HepG2 (cell line): ENCODE measurements around the gene SNX15. TPM values are rescaled to one million over a fixed set of nuclear protein-coding genes. Genes with fewer than 3 reads are reported as not detected.

Experiments
- AGO2 ChIP-seq: fragments of 200-400 bp; formaldehyde crosslinking; optimal IDR thresholded peaks from 2 replicates; pipeline ENCODE3; 2017; ENCODE audit warnings: mild to moderate bottlenecking, low read depth, low read length, moderate library complexity
- ARNTL ChIP-seq: sonication (generic); formaldehyde crosslinking; IDR thresholded peaks from 2 replicates; pipeline ENCODE4 v1.4.0; 2020; ENCODE audit warnings: mild to moderate bottlenecking, missing genetic modification reagents
- HOXA7 ChIP-seq: sonication (generic); formaldehyde crosslinking; IDR thresholded peaks from 2 replicates; pipeline ENCODE4 v1.8.1; 2022; ENCODE audit warnings: mild to moderate bottlenecking, missing genetic modification reagents, moderate library complexity
- KMT2B ChIP-seq: IDR thresholded peaks from 2 replicates; pipeline ENCODE4 v1.6.1; 2016; ENCODE audit warnings: missing genetic modification reagents, missing compliant biosample characterization
- NONO ChIP-seq, 2 experiments: fragments of 450-650 bp in 1 of 2; sonication (generic) in 1 of 2; formaldehyde crosslinking in 1 of 2; IDR thresholded peaks in 1 of 2; conservative IDR thresholded peaks in 1 of 2; 2 replicates each; pipeline versions ENCODE4 v1.6.1 to v1.8.0; 2017 to 2022; ENCODE audit warnings: mild to moderate bottlenecking in 1 of 2, missing genetic modification reagents in 1 of 2, moderate library complexity in 1 of 2
- REPIN1 ChIP-seq: sonication (generic); formaldehyde crosslinking; IDR thresholded peaks from 2 replicates; pipeline ENCODE4 v1.8.0; 2022; ENCODE audit warnings: missing genetic modification reagents, low read depth, mild to moderate bottlenecking, borderline replicate concordance
- RNF2 ChIP-seq: fragments of 450-650 bp; conservative IDR thresholded peaks from 2 replicates; pipeline ENCODE4 v1.6.1; 2016; ENCODE audit warnings: low read depth
- STAT6 ChIP-seq: sonication (generic); formaldehyde crosslinking; IDR thresholded peaks from 2 replicates; pipeline ENCODE4 v1.4.0; 2020; ENCODE audit warnings: missing genetic modification reagents, mild to moderate bottlenecking, borderline replicate concordance
- WIZ ChIP-seq: sonication (generic); formaldehyde crosslinking; IDR thresholded peaks from 2 replicates; pipeline ENCODE4 v1.5.1; 2020; ENCODE audit warnings: mild to moderate bottlenecking, missing genetic modification reagents
- ZBTB3 ChIP-seq: sonication (generic); formaldehyde crosslinking; IDR thresholded peaks from 2 replicates; pipeline ENCODE4 v1.4.0; 2020; ENCODE audit warnings: low read depth, mild to moderate bottlenecking, moderate library complexity, missing genetic modification reagents, borderline replicate concordance
- ZFP36L2 ChIP-seq: sonication (generic); formaldehyde crosslinking; IDR thresholded peaks from 2 replicates; pipeline ENCODE4 v1.4.0; 2020; ENCODE audit warnings: missing genetic modification reagents
- ZHX1 ChIP-seq: sonication (generic); formaldehyde crosslinking; IDR thresholded peaks from 2 replicates; pipeline ENCODE4 v1.8.1; 2022; ENCODE audit warnings: low read depth, mild to moderate bottlenecking, missing genetic modification reagents
- ZNF264 ChIP-seq: sonication (generic); formaldehyde crosslinking; IDR thresholded peaks from 2 replicates; pipeline ENCODE4 v1.4.0; 2020; ENCODE audit warnings: missing genetic modification reagents
- ZNF441 ChIP-seq: sonication (generic); formaldehyde crosslinking; IDR thresholded peaks from 2 replicates; pipeline ENCODE4 v1.7.0; 2021; ENCODE audit warnings: missing genetic modification reagents, borderline replicate concordance
- ZNF646 ChIP-seq: sonication (generic); formaldehyde crosslinking; IDR thresholded peaks from 2 replicates; pipeline ENCODE4 v1.9.0; 2021; ENCODE audit warnings: mild to moderate bottlenecking, missing genetic modification reagents
- polyA plus RNA-seq, 8 experiments: library from polyadenylated mRNA; depleted of rRNA in 3 of 8; stranded (reverse) in 7 of 8; unstranded in 1 of 8; fragments of >200 nt; fragmentation: Illumina TruSeq in 4 of 8; extraction: Trizol in 4 of 8; gene quantifications; 2 replicates each; pipeline versions ENCODE4 v1.2.1 to v1.2.3, GENCODE V29; 2011 to 2016; ENCODE audit warnings: low read depth in 4 of 8, missing spikeins in 1 of 8, mixed read lengths in 1 of 8; ENCODE audit not compliant: insufficient read depth in 1 of 8
- total RNA-seq, 5 experiments: library from RNA; depleted of rRNA; stranded (reverse); fragments of >200 nt; fragmentation: Illumina TruSeq; extraction: Trizol; gene quantifications; 2 replicates each; pipeline ENCODE4 v1.2.3, GENCODE V29; 2016; ENCODE audit warnings: low read depth in 1 of 5

The SNX15 gene
- total and polyA plus RNA-seq, 2 of the 13 experiments (the other 11 are each of a cell fraction or from before 2014, with no cell fraction given) = 19.1 to 22.6 TPM

- TF ChIP-seq HOXA7 (CRISPR knock-in tag) = no peak
- TF ChIP-seq ZBTB3 = no peak
- TF ChIP-seq ZNF441 (CRISPR knock-in tag) = peak; percentile 85
- no peak for TF ChIP-seq ZHX1
- TF ChIP-seq STAT6 (CRISPR knock-in tag) = 0 out of 2 replicates have a peak, but pooled peaks have one; percentile 42
- TF ChIP-seq ZNF646 = no peak
- peak; percentile 88 for TF ChIP-seq REPIN1
- peak; percentile 82 for TF ChIP-seq RNF2
- no peak for TF ChIP-seq ZFP36L2 (CRISPR knock-in tag)
- peak; percentile 30 for TF ChIP-seq AGO2
- TF ChIP-seq ARNTL (CRISPR knock-in tag) = no peak
- TF ChIP-seq KMT2B (CRISPR knock-in tag) = peak; percentile 55; the same call in 1 of the 2 replicates
- TF ChIP-seq WIZ (CRISPR knock-in tag) = peak; percentile 75; the same call in 1 of the 2 replicates
- TF ChIP-seq ZNF264 (CRISPR knock-in tag) = peak; percentile 54
- no peak for TF ChIP-seq NONO (IDR thresholded peaks at IDR 0.05)
- 0 out of 2 replicates have a peak, but pooled peaks have one; percentile 38 for TF ChIP-seq NONO (CRISPR knock-in tag; conservative IDR thresholded peaks at IDR 0.05)
Observed at GRCh38 chr11:65027213-65028067, at the start of gene SNX15 (continued).
